GM12878 (cell line): ENCODE results near the gene RCOR1. TPM values are rescaled to one million over a fixed set of nuclear protein-coding genes. Genes with fewer than 3 reads are reported as not detected.

ENCODE experiments used
- BCL11A ChIP-seq: IDR thresholded peaks from 2 replicates; pipeline ENCODE4 v1.6.1; 2011; ENCODE audit warnings: low read depth, low read length
- CREM ChIP-seq: IDR thresholded peaks from 2 replicates; pipeline ENCODE4 v1.6.1; 2014; ENCODE audit warnings: antibody characterized with exemption, low read depth
- ETV6 ChIP-seq, 2 experiments: fragments of 450-650 bp in 1 of 2; IDR thresholded peaks in 1 of 2; conservative IDR thresholded peaks in 1 of 2; 2 replicates each; pipeline ENCODE4 v1.6.1; 2014; ENCODE audit warnings: antibody characterized with exemption in 1 of 2, borderline replicate concordance in 1 of 2, low read depth in 1 of 2, mild to moderate bottlenecking in 1 of 2, moderate library complexity in 1 of 2
- IRF4 ChIP-seq: IDR thresholded peaks from 2 replicates; pipeline ENCODE4 v1.6.1; 2011; ENCODE audit warnings: low read depth, low read length
- MAX ChIP-seq: IDR thresholded peaks from 2 replicates; pipeline ENCODE4 v1.6.1; 2012; ENCODE audit warnings: low read depth, low read length, improper control_type of control experiment
- MEF2B ChIP-seq: fragments of 450-650 bp; IDR thresholded peaks from 2 replicates; pipeline ENCODE4 v1.6.1; 2018; ENCODE audit warnings: mild to moderate bottlenecking, moderate library complexity; ENCODE audit not compliant: partially characterized antibody, poor library complexity, severe bottlenecking
- REST ChIP-seq: IDR thresholded peaks from 2 replicates; pipeline ENCODE4 v1.6.1; 2012; ENCODE audit warnings: mild to moderate bottlenecking, low read depth, low read length
- ZBTB33 ChIP-seq: fragments of 450-650 bp; IDR thresholded peaks from 2 replicates; pipeline ENCODE4 v1.6.1; 2017; ENCODE audit warnings: mild to moderate bottlenecking
- ZNF207 ChIP-seq: fragments of 450-650 bp; IDR thresholded peaks from 2 replicates; pipeline ENCODE4 v1.6.1; 2014; ENCODE audit warnings: antibody characterized with exemption, mild to moderate bottlenecking, borderline replicate concordance
- ZNF687 ChIP-seq: fragments of 450-650 bp; IDR thresholded peaks from 2 replicates; pipeline ENCODE4 v1.6.1; 2017; ENCODE audit warnings: mild to moderate bottlenecking, moderate library complexity
- polyA plus RNA-seq, 11 experiments: library from polyadenylated mRNA; depleted of rRNA in 4 of 11; unstranded in 6 of 11; stranded (reverse) in 5 of 11; fragments of >200 nt; fragmentation: Nextera tagmentation in 4 of 11; fragmentation: Illumina TruSeq in 1 of 11; extraction: Ambion mirVana in 4 of 11; extraction: Trizol in 1 of 11; gene quantifications; 1 replicate in 1 of 11; 2 replicates in 10 of 11; pipeline versions ENCODE4 v1.2.1 to v1.2.3, GENCODE V29; 2011 to 2016; ENCODE audit warnings: inconsistent platforms in 2 of 11, missing spikeins in 2 of 11, low read depth in 1 of 11
- total RNA-seq, 4 experiments: library from RNA; depleted of rRNA in 3 of 4; stranded (reverse); fragments of >200 nt in 3 of 4; fragmentation: Illumina TruSeq in 1 of 4; extraction: Trizol in 1 of 4; gene quantifications; 2 replicates each; pipeline versions ENCODE4 v1.2.1 to v1.2.3, GENCODE V29; 2013 to 2021
- TF ChIP-seq, protein P1 (sequence below): IDR thresholded peaks from 2 replicates; pipeline ENCODE4 v1.6.1; 2012; ENCODE audit warnings: low read length, inconsistent platforms
- TF ChIP-seq, protein P2 (sequence below): IDR thresholded peaks from 2 replicates; pipeline ENCODE4 v1.6.1; 2012; ENCODE audit warnings: improper control_type of control experiment, low read depth, low read length; ENCODE audit not compliant: insufficient replicate concordance

The RCOR1 gene
- total and polyA plus RNA-seq, 10 of the 15 experiments (the other 5 are each of a cell fraction or from before 2014, with no cell fraction given): 1.6 to 12.2 (median 4.4) TPM

DNA sequence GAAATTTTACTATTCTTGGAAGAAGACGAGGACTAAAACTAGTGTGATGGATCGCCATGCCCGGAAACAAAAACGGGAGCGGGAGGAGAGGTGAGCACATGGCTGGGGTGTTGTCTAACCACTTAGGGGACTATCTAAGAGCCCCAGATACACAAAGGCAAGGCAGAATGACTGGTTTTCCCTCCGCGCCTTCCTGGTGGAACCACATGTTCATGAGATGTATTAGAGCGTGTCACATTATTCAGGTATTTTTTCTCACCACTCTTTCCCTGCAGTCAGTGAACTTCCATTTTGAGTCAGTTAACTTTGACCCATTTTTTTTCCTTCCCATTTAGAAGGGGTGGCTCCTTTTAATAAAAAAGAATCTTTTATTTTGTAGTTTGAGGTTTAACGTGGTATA, 116.0 kb downstream of the RCOR1 start (continued):
- TF ChIP-seq ZNF687 (peak; percentile 82), BCL11A (peak; percentile 45), CREM (0 out of 2 replicates have a peak, but pooled peaks have one; percentile 39), REST (no peak), IRF4 (peak; percentile 82), ETV6 (conservative IDR thresholded peaks at IDR 0.05 in 1 of 2, IDR thresholded peaks at IDR 0.05 in 1 of 2; ENCODE audit: borderline replicate concordance in 1 of 2, low read depth in 1 of 2) (peak in 1 of 2 experiments; percentile 53; a peak in 1 of 4 replicates), ZNF207 (no peak), MAX (peak; percentile 20; the same call in 1 of the 2 replicates), ZBTB33 (no peak), MEF2B (peak; percentile 63)
- TF ChIP-seq, protein P1, sequence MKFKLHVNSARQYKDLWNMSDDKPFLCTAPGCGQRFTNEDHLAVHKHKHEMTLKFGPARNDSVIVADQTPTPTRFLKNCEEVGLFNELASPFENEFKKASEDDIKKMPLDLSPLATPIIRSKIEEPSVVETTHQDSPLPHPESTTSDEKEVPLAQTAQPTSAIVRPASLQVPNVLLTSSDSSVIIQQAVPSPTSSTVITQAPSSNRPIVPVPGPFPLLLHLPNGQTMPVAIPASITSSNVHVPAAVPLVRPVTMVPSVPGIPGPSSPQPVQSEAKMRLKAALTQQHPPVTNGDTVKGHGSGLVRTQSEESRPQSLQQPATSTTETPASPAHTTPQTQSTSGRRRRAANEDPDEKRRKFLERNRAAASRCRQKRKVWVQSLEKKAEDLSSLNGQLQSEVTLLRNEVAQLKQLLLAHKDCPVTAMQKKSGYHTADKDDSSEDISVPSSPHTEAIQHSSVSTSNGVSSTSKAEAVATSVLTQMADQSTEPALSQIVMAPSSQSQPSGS: peak; percentile 86
- TF ChIP-seq, protein P2, sequence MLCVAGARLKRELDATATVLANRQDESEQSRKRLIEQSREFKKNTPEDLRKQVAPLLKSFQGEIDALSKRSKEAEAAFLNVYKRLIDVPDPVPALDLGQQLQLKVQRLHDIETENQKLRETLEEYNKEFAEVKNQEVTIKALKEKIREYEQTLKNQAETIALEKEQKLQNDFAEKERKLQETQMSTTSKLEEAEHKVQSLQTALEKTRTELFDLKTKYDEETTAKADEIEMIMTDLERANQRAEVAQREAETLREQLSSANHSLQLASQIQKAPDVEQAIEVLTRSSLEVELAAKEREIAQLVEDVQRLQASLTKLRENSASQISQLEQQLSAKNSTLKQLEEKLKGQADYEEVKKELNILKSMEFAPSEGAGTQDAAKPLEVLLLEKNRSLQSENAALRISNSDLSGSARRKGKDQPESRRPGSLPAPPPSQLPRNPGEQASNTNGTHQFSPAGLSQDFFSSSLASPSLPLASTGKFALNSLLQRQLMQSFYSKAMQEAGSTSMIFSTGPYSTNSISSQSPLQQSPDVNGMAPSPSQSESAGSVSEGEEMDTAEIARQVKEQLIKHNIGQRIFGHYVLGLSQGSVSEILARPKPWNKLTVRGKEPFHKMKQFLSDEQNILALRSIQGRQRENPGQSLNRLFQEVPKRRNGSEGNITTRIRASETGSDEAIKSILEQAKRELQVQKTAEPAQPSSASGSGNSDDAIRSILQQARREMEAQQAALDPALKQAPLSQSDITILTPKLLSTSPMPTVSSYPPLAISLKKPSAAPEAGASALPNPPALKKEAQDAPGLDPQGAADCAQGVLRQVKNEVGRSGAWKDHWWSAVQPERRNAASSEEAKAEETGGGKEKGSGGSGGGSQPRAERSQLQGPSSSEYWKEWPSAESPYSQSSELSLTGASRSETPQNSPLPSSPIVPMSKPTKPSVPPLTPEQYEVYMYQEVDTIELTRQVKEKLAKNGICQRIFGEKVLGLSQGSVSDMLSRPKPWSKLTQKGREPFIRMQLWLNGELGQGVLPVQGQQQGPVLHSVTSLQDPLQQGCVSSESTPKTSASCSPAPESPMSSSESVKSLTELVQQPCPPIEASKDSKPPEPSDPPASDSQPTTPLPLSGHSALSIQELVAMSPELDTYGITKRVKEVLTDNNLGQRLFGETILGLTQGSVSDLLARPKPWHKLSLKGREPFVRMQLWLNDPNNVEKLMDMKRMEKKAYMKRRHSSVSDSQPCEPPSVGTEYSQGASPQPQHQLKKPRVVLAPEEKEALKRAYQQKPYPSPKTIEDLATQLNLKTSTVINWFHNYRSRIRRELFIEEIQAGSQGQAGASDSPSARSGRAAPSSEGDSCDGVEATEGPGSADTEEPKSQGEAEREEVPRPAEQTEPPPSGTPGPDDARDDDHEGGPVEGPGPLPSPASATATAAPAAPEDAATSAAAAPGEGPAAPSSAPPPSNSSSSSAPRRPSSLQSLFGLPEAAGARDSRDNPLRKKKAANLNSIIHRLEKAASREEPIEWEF: peak; percentile 24
